Mammary epithelial cell (primary cell): ENCODE data around the gene DENND1A.

Source experiments
- CTCF ChIP-seq, 2 donors: IDR thresholded peaks in 1 of 2; conservative IDR thresholded peaks in 1 of 2; 2 replicates each; pipeline ENCODE4 v1.5.1; 2011 to 2012; ENCODE audit warnings: inconsistent platforms in 2 of 2, low read length in 2 of 2, mild to moderate bottlenecking in 2 of 2, control low read depth in 1 of 2, low read depth in 1 of 2; ENCODE audit not compliant: insufficient read depth in 1 of 2; ENCODE audit errors: extremely low read depth in 1 of 2
- EZH2 ChIP-seq: IDR thresholded peaks from 2 replicates; pipeline ENCODE4 v1.6.1; 2012; ENCODE audit warnings: low read length, inconsistent platforms, borderline replicate concordance

- TF ChIP-seq CTCF (conservative IDR thresholded peaks at IDR 0.05 in 1 of 2, IDR thresholded peaks at IDR 0.05 in 1 of 2; ENCODE audit: extremely low read depth in 1 of 2, insufficient read depth in 1 of 2, low read depth in 1 of 2, low read length in 2 of 2): no peak
- TF ChIP-seq EZH2: no peak
These were observed 275.5 kb downstream of the DENND1A start for GRCh38 chr9:123654218-123654993.
